ENCODE data around the gene TFAP2A.
A peak's percentile ranks its signal among the peaks of the same experiment; 100 is the strongest.

Gene TFAP2A

GRCh38 chr6:10403385-10404106 lies 11.3 kb downstream of the TFAP2A start:
- peak; percentile 52 for DNase-seq (ENCODE audit: extremely low read depth, low read depth)
- TF ChIP-seq CTCF (IDR thresholded peaks at IDR 0.05; ENCODE audit: low read depth, low read length) = no peak

GRCh38 chr6:10402648-10403311 lies 12.1 kb downstream of the TFAP2A start:
- DNase-seq (ENCODE audit: extremely low read depth, low read depth) = no peak
- no peak for TF ChIP-seq CTCF (IDR thresholded peaks at IDR 0.05; ENCODE audit: low read depth, low read length)

GRCh38 chr6:10401632-10402223 lies 13.1 kb downstream of the TFAP2A start:
- DNase-seq (ENCODE audit: extremely low read depth, low read depth) = no peak
- TF ChIP-seq CTCF (IDR thresholded peaks at IDR 0.05; ENCODE audit: low read depth, low read length) = no peak

GRCh38 chr6:10401004-10401536 lies 13.8 kb downstream of the TFAP2A start:
- no peak for DNase-seq (ENCODE audit: extremely low read depth, low read depth)
- TF ChIP-seq CTCF (IDR thresholded peaks at IDR 0.05; ENCODE audit: low read depth, low read length) = no peak

GRCh38 chr6:10400330-10400729 lies 14.5 kb downstream of the TFAP2A start:
- no peak for TF ChIP-seq CTCF (IDR thresholded peaks at IDR 0.05; ENCODE audit: low read depth, low read length)
- DNase-seq (ENCODE audit: extremely low read depth, low read depth) = no peak

GRCh38 chr6:10399451-10399850 lies 15.4 kb downstream of the TFAP2A start:
- TF ChIP-seq CTCF (IDR thresholded peaks at IDR 0.05; ENCODE audit: low read depth, low read length) = no peak
- DNase-seq (ENCODE audit: extremely low read depth, low read depth) = no peak

All from AG09319 (cell line).